ENCODE results near the gene SLC12A7.
A peak's percentile ranks its signal among the peaks of the same experiment; 100 is the strongest.
"Not testable (repeated sequence)": the region's sequence is repeated elsewhere in the genome, so short reads cannot be mapped to it uniquely, and the experiment has no call there.

The SLC12A7 gene

DNA sequence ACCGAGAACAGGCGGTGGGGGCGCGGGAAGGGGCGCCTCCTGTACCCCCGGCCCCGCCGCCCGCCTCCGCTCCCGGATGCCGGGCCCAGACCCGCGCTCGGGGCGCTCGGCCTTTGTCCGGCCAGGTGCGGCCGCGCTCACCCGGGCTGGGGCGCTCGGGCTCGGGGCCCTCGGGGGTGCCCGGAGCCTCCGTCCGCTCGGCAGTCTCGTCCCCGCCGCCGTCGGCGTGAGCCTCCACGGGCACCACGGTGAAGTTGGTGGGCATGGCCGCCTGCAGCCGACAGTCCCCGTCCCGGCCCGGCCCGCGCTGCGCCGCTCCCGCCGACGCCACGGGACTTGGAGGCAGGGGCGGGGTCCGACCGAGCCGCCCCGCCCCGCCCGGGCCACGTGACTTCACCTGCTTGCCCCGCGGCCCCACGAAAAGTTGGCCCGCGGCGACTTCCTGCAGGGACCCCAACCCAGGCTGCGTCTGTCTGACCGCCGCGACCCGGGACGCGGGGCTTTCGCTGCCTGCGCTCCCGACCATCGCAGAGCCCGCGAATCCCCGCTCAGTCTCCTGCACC, at the start of gene SLC12A7:
Gene SLC12A7, minus strand, starts transcription at position 337 of the 563 bp plus-strand sequence. Its CDS starts 72 bp downstream, at position 265.
- peak; percentile 79 for DNase-seq

DNA sequence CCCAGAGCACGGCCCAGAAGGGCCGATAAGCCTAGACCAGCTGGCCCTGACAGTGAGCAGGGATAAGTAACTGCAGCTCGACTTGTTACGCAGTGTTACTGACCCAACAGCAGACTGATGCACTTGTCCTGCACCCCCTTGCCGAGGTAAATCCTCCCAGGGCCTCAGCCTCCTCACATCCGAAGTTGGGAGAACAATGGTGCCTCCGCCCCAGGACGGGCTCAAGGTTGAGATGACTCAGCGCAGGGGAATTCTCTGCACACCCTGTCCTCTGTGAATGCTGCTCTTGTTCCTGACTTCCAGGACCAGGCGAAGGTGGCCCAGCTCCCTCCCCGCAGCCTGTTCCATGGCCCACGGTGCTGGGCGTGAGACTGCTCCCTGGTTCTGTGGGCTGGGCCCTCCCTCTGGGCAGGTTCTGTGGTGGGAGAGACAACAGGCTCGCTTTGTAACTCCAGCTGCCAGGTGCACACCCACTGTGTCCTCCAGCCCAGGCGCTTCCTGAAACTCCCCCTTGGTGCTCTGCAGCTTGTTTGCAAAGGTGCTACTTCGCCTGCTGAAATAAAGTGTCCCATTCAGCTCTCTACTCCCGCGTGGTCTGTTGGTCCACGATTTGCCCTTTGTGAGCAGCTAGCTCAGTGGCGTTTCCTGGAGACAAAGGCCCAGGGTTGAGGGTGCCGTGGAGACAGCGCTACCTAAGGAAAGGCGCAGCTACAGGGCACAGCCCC, 49.4 kb upstream of the SLC12A7 start:
- no peak for DNase-seq

DNA sequence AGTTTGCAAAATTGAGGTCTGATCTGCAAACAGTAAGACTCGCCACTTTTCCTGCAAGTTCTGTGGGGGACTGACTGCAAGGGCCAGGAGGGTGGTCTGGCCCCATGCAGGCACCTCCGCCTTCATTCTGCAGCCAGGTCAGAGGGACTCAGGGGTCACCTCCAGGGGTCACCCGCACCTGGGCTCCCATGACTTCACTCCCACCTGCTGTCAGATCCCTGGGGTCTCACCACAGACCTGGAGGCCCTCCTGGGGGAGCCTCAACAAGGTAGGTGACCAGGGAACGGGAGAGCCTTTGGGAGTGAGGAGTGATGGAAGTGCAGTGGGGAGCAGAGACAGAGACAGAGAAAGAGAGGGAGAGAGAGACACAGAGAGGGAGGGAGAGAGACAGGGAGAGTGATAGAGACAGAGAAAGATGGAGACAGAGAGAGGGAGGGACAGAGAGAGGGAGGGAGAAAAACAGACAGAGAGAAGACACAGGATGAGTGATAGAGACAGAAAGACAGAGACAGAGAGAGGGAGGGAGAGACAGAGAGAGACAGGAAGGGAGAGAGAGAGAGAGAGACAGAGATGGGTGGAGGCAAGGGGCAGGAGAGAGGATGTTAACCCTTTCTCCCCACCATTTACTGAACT, 48.0 kb upstream of the SLC12A7 start:
- no peak for DNase-seq

DNA sequence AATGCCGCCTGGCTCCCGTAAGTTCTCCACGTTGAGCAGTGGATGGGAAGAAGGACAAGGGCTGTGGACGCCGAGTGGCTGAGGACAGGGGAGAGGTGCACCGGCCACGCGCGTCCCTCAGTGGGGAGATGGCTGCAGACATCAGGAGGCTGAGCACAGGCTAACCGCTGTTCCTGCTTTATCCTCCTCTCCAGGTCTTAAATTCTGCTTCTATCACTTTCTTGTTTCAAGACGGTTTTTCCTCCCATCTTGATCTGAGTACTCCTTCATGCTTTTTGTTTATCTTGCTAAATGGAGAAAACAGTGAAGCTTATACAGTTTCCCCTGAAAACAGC, 47.4 kb upstream of the SLC12A7 start:
- no peak for DNase-seq

DNA sequence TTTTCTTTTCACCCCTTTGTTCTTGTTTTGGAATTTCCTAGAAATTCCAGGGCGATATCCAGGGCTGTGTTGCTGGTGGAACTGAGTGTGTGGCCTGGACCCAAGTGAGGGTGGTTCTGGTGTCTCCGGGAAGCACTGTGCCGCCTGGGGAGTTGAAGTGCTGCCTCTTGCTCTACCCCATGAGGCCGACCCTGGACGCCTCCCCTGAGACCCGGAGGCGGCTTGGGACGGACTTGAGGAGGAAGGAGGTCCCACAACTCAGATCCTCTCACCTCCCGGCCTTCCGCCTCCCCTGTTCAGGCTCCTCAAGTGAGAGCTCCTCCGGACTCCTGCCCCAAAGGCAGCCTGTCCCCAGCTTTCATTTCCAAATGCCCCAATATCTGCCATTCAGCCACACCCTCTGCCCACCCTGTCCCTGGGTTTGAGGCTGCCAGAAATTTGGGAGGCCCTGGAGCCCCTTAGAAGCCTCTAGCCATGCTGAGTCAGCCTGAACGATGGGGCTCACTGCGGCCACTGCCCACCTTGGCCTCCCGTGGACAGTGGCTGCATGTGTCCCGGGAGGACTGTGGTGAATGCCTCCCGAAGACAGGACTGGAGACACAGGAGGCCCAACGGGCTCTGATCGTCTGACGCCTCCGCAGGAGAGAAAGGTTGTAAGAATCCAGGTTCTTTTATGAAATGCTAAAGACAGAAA, 46.9 kb upstream of the SLC12A7 start:
- DNase-seq = no peak

DNA sequence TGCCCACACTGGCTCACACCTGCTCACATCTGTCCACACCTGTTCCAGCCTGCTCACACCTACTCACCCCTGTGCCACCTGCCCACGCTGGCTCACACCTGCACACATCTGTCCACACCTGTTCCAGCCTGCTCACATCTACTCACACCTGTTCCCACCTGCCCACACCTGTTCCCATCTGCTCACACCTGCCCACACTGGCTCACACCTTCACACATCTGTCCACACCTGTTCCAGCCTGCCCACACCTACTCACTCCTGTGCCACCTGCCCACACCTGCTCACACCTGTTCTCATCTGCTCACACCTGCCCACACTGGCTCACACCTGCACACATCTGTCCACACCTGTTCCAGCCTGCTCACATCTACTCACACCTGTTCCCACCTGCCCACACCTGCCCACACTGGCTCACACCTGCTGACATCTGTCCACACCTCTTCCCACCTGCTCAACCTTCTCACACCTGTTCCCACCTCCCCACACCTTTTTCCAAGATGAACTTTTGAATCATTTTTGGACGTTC, 45.7 kb upstream of the SLC12A7 start:
- DNase-seq = not testable (repeated sequence)

DNA sequence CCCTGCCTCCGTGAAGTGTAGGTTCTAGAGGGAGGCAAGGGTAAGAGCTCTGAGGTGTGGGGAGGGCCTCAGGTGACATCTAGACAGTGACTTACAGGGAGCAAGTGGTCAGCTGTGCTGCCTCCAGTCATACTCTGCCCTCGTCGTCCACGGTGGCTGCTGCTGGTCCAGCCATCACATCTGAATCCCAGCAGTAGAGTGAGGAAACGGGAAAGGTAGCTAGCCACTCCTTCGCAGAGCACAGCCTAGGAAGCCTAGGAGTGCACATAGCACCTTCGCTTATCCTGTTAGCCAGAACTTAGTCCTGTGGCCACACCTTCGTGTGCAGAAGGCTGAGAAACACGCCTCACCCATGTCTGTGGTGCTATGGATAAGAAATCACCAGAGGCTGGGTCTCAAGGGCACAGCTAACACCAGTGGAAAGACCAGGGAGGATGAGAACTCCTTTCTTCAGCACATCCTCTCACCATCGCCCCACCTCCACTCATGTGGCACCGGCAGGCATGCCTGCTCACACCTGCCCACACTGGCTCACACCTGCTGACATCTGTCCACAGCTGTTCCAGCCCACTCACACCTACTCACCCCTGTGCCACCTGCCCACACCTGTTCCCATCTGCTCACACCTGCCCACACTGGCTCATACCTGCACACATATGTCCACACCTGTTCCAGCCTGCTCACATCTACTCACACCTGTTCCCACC, 45.0 kb upstream of the SLC12A7 start:
- DNase-seq = no peak

DNA sequence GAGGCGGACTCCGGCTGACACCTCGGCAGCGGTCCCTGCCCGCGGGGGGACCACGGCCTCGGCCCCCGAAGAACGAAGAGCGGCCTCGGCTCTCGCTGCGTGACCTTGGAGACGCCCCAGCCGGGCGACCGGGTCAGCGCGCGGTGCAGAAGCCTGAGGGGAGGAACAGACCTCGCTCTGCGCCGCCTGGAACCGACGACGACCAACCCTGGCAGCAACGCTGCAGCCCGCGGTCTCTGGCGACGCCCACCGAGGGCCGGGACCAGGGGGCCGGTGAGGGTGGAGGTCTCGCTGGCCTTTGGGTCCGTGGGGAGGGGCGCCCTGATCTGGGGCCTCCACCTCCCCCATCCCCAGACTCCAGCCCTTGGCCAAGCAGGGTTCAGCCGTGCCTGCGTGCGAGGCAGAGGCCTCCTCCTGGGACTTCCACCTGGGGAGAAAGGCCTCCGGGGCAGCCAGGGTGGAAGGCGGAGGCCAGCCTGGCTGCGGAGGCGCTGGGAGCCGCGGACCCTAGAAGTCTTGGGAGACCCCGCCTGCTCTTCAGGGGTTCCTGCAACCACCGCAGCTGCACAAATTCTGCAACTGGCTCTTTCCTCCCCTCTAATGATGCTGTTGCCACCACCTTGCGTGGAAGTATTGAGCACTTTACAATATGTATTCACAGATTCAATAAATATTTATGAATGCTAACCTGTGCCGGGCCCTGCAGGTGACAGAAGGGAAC, 44.3 kb upstream of the SLC12A7 start:
- DNase-seq = no peak

DNA sequence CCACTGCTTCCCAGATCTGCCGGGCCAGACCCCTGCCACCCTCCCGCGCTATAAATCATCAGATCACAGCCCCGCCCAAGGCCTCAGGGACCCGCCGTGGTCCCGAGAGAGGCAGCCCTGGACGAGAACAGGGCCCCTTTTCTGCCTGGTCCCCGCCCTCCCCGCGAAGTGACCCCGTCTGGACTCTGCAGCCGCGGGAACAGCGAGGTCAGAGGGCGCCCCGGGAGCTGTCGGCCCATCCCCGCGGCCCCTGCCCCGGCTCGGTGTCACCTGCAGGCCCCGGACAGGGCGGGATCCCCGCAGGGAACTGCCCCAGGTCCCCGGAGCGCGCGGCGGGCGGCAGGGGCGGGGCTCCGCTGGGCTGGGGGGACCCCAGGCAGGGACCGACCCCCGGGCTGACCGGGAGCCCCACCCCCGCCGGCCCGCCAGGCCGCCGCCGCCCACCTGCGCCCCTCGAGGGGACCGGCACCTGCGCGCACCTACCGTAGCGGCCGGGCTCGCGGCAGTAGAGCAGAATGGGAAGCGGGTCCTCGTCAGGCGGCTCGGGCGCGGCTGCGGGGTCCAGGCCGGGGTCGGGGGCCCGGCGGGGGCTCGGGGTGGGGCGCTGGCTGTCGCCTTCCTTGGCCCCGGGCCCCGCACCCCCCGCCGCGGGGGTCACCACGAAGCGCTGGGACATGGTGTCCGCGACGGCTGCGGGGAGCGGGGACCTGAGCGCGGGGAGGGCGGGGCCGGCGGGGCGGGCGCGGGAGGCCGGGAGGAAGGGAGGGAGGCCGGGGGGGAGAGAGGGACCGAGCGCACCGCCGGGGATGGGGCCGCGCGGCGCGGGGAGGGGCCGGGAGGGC, 43.5 kb upstream of the SLC12A7 start:
- DNase-seq = no peak

DNA sequence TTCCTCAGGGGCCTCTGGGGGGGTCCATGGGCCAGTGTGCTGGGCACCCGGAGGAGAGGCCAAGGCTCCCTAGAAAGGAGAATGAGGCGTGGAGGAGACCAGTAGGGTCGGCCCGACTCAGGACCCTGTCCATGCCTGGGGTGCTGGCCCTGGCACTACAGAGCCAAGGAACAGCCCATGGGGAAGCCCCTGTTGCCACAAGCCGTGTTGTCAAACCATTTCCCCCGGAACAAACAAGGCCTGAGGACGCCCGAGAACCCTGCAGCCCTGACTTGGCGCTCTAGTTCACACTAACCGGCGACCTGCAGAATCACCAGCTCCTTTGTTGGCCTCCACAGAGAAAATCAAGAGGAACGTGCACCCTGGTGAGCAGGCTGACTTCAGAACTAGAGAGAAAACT, 41.6 kb upstream of the SLC12A7 start:
- no peak for DNase-seq

DNA sequence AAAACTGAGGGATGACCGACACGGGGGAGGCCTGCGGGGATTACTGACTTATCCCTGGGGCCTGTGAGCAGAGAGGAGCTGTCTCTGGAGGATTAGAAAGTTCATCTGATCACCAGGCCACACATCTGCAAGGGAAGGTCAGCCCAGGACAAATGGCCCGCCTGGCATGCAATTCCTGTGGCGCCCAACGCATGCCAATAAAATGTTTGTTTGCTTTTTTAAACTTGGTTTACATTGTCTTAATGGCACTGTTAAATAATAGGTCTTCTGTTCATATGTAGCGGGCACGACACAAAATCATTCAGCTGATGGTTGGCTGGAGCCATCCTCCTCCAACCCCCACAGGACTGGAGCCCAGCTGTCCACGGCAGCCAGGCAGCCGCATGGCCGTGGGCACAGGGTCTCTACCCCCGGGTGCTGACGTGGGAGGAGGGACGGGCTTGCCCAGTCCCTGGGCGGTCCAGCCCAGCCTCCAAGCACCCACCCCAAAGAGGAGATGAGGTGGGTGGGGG, 41.0 kb upstream of the SLC12A7 start:
- no peak for DNase-seq

DNA sequence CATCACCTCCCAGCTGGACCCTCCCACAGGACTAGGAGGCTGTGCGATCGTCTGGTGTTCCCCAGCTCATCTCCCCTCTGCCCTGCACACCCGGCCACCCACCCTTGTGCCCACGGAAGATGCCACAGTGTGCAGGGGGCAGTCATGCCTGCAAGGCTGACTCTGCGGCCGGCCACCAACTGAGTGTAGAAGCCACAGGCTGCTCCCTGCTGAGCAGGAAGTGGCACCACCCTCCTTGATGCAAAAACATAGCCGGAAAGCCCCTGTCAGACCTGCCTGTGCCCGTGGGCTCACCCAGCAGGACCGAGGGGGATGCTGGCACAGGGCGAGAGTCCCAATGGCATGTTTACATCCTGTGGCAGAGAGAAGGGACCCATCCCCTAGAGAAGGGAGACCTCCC, 40.3 kb upstream of the SLC12A7 start:
- no peak for DNase-seq

DNA sequence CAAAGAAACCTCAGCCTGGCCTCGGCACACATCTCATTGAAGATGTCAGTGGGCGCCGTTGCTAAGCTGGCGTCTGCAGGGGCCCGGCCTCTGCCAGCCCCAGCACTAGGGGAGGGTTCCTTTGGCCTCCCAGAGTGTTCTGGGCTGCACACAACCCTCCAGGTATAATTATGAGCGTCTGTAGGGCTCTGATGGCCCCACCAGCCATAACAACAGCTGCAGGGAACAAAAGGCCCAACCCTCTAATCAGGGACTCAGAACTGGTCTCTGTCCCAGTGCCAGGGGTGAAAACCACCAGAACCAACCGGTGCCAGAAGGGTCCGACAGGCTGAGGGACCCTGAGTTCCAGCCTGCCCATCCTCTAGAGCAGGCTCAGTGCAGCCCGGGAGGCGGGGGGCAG, 39.5 kb upstream of the SLC12A7 start:
- DNase-seq = no peak

DNA sequence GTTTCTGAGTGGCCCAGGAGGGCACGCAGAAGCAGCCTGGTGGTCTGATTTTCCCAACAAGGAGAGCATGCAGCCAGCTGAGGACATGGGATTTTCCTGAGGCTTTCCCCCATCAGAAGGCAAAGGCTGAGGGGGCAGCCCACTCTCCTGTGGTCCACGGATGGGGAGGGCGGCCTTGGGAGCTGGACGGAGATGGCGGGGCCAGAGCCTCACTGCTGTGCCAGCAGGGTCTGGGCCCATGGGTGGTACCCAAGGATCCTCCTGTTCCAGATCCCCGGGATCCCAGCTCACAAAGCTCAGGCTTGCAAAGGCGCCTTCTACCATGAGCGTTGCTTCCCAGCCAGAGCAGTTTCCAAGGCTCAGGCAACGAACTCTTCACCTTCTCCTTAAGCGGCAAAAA, 39.0 kb upstream of the SLC12A7 start:
- DNase-seq = no peak

DNA sequence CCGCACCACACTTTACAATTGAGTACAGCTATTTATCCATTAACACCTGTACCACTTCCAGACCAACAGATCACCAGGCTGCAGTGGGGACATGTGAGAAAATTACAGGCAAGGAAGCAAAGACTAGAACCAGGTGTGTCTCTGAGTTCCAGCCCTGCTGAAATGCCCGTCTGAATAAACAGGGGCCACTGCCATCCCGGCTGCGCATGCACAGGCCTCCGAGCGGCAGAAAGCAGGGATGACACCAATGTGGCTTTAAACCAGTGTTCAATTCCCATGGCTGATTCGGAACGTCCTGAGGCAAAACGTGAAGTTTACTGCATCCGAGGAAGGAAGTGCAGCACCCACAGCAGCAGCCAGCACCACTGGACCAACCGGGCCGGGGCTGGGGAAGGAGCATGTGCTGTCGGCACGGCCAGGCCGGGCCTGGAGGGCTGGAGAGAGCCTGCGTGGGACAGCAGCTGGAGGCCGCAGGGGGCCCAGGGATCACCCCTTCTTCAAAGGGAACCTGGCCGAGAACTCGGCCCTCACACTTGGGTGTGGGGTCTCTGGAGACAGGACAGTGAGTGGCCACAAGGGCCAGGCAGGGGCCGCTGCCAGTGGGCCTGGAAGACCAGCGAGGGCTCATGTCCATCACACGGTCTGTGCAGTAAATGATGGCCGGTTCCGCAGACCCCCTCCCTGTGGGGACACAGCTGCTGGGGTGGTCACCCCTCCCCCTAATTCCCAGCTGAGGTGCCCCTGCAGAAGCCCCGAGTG, 33.0 kb upstream of the SLC12A7 start:
- no peak for DNase-seq

DNA sequence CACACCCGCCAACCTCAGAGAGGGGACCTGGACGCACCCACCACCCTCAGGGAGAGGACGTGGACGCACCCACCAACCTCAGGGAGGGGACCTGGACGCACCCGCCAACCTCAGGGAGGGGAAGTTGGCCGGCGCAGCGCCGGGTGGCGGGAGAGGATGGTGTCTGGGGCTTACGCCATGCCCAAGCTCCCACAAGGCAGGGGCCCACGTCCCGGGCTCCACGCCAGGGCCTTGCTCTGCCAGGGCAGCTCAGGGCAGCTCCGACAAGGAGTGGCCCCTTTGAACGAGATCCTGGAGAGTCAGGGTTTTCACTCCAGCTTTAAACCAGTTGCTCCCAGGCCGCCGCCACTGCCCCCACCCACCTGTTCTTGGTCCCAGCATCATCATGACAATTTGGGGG, 32.2 kb upstream of the SLC12A7 start:
- no peak for DNase-seq

DNA sequence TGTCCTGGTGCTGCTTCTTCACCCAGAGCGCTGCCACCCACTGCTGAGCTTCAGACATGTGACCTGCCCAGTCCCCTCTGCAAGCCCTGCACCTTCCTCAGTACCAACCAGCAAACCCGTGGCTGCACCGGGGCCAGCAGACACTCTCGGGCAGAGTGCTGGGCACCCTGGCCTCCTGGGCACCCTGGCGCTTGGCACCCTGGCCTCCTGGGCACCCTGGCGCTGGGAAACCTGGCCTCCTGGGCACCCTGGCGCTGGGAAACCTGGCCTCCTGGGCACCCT, 31.7 kb upstream of the SLC12A7 start:
- DNase-seq = no peak

DNA sequence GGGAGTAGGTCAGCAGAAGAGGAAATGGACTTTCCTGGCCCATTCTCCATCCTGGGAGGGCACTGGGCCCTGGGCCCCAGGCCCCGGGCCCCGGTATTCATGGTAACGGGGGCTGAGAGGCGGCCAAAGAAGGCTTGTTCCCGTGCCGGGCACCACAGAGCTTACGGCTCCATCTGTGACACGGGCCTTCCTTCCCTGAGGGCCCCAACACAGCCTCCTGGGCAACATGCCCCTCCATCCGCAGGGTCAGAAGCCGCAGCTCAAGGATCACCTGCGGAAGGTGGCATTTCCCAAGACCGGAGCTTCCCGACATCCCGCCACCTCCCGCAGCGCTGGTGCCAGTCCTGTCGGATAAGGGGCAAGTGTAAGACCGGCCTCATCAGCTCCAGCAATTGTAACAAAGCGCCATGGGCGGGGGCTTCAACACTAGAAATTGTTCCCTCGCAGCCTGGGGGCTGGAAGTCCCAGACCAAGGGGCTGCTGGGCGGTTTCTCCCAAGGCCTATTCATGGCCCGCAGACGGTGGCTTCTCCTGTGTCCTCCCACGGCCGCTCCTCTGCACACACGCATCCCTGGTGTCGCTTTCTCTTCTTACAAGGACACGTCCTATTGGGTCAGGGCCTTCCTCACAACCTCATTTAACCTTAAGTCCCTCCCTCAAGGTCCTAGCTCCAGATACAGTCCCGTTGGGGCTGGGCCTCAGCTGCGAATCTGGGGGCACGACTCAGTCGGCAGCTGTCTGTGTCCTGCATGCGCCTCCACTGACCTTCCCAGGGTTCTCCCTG, 31.2 kb upstream of the SLC12A7 start:
- DNase-seq = no peak

DNA sequence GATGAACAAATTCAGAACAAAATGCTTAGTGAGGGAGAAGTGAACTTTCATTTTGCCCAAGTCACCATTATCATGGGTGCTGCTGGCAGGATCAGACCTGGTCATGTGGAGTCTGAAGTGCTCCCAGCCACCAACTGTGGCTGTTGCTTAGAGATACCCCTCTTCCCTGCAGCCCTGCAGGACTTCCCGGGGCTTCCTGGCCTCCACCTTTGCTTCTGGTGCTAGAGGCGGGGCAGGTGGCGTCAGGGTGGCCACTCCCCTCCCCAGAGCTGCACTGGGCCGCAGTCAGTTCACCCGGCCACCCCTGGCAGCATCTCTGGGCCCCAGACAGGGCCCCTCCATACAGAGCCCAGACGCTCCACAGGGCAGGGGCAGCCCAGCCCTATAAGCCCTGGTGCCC, 30.0 kb upstream of the SLC12A7 start:
- peak; percentile 76 for DNase-seq

DNA sequence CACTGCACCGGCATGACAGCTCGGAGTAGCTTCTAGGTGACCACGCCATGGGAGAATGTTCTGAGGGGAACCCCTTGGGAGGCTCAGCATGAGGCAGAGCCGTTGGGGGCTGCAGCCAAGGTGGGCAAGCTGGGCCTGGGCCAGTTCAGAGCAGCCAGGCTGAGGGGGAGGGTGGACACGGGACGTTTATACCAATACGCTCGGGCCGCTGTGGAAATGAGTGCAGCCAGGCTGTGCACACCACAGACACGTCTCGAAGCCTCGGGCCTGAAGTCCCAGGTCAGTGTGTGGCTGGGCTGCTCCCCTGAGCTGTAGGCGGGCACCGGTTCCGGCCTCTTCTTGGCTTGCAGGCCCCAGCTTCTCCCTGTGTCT, 28.9 kb upstream of the SLC12A7 start:
- no peak for DNase-seq
